ENCODE measurements around the gene MINDY1.

MINDY1 gene

GRCh38 chr1:151037032-151037431 is 30.3 kb upstream of the MINDY1 start:
- TF ChIP-seq, protein P1, sequence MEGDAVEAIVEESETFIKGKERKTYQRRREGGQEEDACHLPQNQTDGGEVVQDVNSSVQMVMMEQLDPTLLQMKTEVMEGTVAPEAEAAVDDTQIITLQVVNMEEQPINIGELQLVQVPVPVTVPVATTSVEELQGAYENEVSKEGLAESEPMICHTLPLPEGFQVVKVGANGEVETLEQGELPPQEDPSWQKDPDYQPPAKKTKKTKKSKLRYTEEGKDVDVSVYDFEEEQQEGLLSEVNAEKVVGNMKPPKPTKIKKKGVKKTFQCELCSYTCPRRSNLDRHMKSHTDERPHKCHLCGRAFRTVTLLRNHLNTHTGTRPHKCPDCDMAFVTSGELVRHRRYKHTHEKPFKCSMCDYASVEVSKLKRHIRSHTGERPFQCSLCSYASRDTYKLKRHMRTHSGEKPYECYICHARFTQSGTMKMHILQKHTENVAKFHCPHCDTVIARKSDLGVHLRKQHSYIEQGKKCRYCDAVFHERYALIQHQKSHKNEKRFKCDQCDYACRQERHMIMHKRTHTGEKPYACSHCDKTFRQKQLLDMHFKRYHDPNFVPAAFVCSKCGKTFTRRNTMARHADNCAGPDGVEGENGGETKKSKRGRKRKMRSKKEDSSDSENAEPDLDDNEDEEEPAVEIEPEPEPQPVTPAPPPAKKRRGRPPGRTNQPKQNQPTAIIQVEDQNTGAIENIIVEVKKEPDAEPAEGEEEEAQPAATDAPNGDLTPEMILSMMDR (IDR thresholded peaks at IDR 0.05; ENCODE audit: low read depth, low read length, poor library complexity, severe bottlenecking) = no peak
- TF ChIP-seq EZH2phosphoT487 (IDR thresholded peaks at IDR 0.05; ENCODE audit: borderline replicate concordance, low read length) = no peak

DNA sequence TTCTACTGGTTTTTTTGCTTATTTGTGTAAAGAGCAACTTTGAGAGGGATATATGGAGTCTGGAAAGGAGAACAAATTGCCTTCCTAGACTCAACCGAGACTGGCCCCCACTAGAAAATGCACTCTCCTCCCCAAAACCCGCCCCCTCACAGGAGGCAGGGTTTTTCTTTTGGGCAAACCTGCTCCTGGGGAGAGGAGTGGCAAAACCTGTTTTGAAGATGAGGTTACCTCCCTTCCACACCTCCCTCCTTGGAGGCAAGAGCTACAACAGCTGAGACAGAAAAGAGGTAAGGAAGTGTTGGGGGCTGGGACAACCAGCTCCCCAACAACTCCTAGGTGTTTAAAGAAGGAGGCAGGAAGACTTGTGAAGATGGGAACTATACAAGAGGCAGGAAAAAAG is 29.7 kb upstream of the MINDY1 start, which contains the start of gene BNIPL:
Gene BNIPL, plus strand, starts transcription at position 231 of the 400 bp plus-strand sequence. Its CDS starts 140 bp downstream, at position 371.
- no peaks in the 10 kb centered on the region for H3K27me3 ChIP-seq (ENCODE audit: control insufficient read depth, low read length)
- H3K9me2 ChIP-seq (replicated peaks; ENCODE audit: control insufficient read depth, low read length) = no peaks in the 10 kb centered on the region
- no peaks in the 10 kb centered on the region for H3F3A ChIP-seq (ENCODE audit: control insufficient read depth, insufficient read depth)
- no peak within 1 kb of the TSS for H3K4me2 ChIP-seq (ENCODE audit: low read length)
- no peak within 1 kb of the TSS for H3K4me3 ChIP-seq (ENCODE audit: low read length)
- H3K4me1 ChIP-seq (ENCODE audit: control insufficient read depth, low read length) = no peaks in the 10 kb centered on the region
- peaks cover 10% of the 10 kb centered on the region for H3K36me3 ChIP-seq (ENCODE audit: control insufficient read depth, low read length)
- TF ChIP-seq, protein P1 (IDR thresholded peaks at IDR 0.05; ENCODE audit: low read depth, low read length, poor library complexity, severe bottlenecking) = no peak
- no peak for TF ChIP-seq EZH2phosphoT487 (IDR thresholded peaks at IDR 0.05; ENCODE audit: borderline replicate concordance, low read length)
- no peak within 1 kb of the TSS for H3K27ac ChIP-seq (ENCODE audit: low read depth, low read length)
- no peaks in the 10 kb centered on the region for H4K20me1 ChIP-seq (ENCODE audit: control insufficient read depth, insufficient read depth, low read depth, low read length)
- no peaks in the 10 kb centered on the region for H3K9me3 ChIP-seq (ENCODE audit: control insufficient read depth, insufficient read depth, low read length)
- no peaks in the 10 kb centered on the region for H3K79me2 ChIP-seq (ENCODE audit: control insufficient read depth, low read length)

More at GRCh38 chr1:151037032-151037431, 30.3 kb upstream of the MINDY1 start:
- no peaks in the 10 kb centered on the region for H3F3A ChIP-seq (ENCODE audit: control insufficient read depth, insufficient read depth)
- no peaks in the 10 kb centered on the region for H3K79me2 ChIP-seq (ENCODE audit: control insufficient read depth, low read length)
- no peak overlapping the region for H3K4me3 ChIP-seq (ENCODE audit: low read length)
- no peaks in the 10 kb centered on the region for H3K4me1 ChIP-seq (ENCODE audit: control insufficient read depth, low read length)
- no peak overlapping the region for H3K27ac ChIP-seq (ENCODE audit: low read depth, low read length)
- H3K9me2 ChIP-seq (replicated peaks; ENCODE audit: control insufficient read depth, low read length) = no peaks in the 10 kb centered on the region
- H3K9me3 ChIP-seq (ENCODE audit: control insufficient read depth, insufficient read depth, low read length) = no peaks in the 10 kb centered on the region
- H3K27me3 ChIP-seq (ENCODE audit: control insufficient read depth, low read length) = no peaks in the 10 kb centered on the region
- H3K36me3 ChIP-seq (ENCODE audit: control insufficient read depth, low read length) = peaks cover 7% of the 10 kb centered on the region
- H4K20me1 ChIP-seq (ENCODE audit: control insufficient read depth, insufficient read depth, low read depth, low read length) = no peaks in the 10 kb centered on the region
- no peak overlapping the region for H3K4me2 ChIP-seq (ENCODE audit: low read length)

DNA sequence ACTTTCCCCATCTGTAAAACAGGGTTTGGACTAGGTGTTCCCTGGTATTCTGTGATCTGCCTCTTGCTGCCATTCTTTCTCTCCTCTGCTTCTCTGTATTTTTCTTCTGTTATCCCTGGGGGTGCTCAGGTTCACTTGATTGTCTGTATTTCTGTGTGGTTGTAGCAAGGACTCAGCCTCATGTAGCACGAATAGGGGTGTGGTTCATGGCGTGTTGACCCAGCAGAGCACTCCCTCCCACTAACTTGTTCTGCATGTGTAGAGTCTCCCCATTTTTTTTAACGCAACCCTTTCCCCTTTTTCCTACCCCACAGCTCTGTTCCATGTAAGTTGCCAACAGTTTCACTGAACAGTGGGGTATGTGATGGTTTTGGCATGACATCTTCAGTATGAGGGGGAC is 28.5 kb upstream of the MINDY1 start:
- no peak overlapping the region for H3K27ac ChIP-seq (ENCODE audit: low read depth, low read length)
- no peaks in the 10 kb centered on the region for H3K4me1 ChIP-seq (ENCODE audit: control insufficient read depth, low read length)
- no peaks in the 10 kb centered on the region for H3K27me3 ChIP-seq (ENCODE audit: control insufficient read depth, low read length)
- H3K79me2 ChIP-seq (ENCODE audit: control insufficient read depth, low read length) = no peaks in the 10 kb centered on the region
- H3K36me3 ChIP-seq (ENCODE audit: control insufficient read depth, low read length) = peaks cover 14% of the 10 kb centered on the region
- TF ChIP-seq EZH2phosphoT487 (IDR thresholded peaks at IDR 0.05; ENCODE audit: borderline replicate concordance, low read length) = no peak
- TF ChIP-seq, protein P1 (IDR thresholded peaks at IDR 0.05; ENCODE audit: low read depth, low read length, poor library complexity, severe bottlenecking) = no peak
- no peaks in the 10 kb centered on the region for H3F3A ChIP-seq (ENCODE audit: control insufficient read depth, insufficient read depth)
- no peaks in the 10 kb centered on the region for H3K9me2 ChIP-seq (replicated peaks; ENCODE audit: control insufficient read depth, low read length)
- no peaks in the 10 kb centered on the region for H3K9me3 ChIP-seq (ENCODE audit: control insufficient read depth, insufficient read depth, low read length)
- no peak overlapping the region for H3K4me3 ChIP-seq (ENCODE audit: low read length)
- H4K20me1 ChIP-seq (ENCODE audit: control insufficient read depth, insufficient read depth, low read depth, low read length) = no peaks in the 10 kb centered on the region
- H3K4me2 ChIP-seq (ENCODE audit: low read length) = no peak overlapping the region

Data from DOHH2 (cell line).